GM18861 (cell line): ENCODE measurements around the gene ST7.
"Not testable (repeated sequence)": the region's sequence is repeated elsewhere in the genome, so short reads cannot be mapped to it uniquely, and the experiment has no call there.

Experiments
- ATAC-seq: cut with Tn5 transposase; IDR thresholded peaks from one replicate; pipeline ENCODE4 v1.9.1; 2021; ENCODE audit not compliant: unreplicated experiment

Gene ST7

DNA sequence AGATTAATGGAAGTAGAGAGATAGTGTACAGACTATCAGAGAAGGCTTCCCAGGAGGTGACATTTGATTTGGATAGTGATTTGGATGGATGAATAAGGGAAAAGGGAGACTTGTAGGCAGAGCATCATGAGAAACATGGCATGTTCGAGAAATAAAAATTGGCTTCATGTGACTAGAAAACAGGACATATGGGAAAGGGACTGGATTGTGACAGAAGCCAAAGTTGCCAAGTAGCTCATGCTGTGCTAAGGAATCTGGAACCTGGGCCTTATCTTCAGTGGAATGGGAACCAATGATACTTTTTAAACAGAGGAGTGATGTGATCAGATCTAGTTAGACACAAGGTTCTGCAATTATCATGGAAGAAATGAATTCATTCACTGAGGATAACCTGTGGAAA lies 168.7 kb downstream of the ST7 start:
- ATAC-seq: not testable (repeated sequence)

DNA sequence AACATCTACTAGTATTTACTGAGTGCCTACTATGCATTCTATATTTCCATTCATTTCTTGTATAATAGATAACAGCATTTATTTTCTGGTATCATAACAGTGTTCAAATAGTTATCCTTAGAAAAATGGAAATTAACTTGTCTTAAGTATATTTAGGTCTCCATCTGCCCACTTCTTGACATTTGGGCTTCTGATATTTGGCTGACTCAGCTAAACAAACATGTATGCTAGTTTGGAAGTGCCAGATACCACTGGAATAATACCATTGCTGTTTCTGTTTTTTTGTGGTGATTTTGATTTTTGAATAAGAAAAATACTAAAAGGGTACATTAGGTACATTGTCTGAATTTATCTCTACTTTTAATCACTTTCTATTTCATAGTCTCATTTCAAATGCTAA lies 169.2 kb downstream of the ST7 start:
- no peak for ATAC-seq

DNA sequence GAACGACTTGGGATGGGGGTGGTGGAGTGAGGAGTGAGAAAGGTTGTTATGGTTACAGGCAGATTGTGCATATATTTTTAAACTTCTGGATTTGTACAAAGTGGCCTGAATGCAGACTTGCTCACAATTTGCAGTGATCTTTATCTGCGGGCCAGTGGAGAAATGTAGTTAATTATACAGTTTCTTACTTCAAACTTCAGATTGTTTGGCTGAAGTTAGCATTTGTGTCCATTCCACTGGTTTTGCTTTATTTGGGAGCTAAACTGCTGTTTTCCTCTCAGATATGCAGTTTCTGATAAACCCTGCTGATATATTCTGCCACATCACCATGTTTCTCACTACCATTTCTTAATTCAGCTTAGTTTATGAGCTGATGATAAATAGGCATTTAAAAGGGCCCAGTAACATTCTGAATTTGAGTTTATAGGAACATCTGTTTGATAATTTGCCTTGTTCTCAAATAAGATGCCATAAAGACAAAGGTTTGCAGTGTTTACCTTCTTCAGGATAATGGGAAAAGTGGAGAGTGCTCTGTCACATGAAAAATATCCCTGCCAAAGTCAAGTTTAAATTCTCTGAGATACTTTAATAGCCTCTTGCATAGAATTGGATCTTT lies 170.1 kb downstream of the ST7 start:
- no peak for ATAC-seq

DNA sequence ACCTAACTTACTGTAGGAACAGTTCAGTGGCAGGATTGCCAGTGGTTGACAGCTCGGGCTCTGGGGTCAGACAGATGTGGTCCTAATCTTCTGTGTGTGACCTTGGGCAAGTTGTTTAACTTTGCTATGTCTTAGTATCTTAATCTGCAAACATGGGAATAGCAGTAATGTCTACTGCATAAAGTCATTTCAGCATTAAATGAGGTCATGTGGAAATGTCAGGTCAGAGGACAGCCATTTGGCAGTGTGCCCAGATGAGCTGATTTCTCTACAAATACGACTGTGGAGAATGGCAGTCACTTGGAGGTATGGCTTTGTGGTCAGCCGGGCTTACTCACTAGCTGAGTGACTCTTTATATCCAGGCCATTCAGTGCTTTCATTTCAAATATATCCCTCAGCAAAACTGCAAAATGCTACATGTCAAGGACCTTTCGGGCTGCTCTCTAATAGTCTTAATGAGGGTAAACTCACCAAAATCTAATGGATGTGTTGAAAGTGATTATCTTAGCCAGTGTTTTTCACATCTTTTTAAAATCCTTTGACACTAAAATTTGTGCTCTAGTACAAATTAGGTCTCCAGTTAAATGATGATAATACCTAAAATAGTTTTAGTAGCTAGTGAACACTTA lies 171.4 kb downstream of the ST7 start:
- peak; percentile 77 for ATAC-seq

DNA sequence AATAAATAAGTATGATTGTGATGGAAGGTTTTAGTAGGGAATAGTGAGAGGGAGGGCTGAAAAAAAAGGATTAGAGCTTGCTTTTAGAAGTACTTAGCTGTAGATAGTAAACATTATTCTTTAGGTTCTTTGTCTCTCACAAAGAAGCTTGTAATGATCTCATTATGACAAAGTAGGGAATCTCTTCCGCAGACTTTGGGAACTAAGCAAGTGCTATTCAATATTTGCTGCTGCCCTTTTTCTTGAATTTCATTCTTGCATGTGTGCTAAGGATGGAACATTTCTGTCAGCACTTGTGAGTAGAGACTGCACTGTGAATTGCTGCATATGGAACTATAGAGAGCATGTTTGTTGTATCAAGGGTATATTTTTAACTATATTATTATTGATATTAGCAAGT lies 173.4 kb downstream of the ST7 start:
- ATAC-seq: no peak

DNA sequence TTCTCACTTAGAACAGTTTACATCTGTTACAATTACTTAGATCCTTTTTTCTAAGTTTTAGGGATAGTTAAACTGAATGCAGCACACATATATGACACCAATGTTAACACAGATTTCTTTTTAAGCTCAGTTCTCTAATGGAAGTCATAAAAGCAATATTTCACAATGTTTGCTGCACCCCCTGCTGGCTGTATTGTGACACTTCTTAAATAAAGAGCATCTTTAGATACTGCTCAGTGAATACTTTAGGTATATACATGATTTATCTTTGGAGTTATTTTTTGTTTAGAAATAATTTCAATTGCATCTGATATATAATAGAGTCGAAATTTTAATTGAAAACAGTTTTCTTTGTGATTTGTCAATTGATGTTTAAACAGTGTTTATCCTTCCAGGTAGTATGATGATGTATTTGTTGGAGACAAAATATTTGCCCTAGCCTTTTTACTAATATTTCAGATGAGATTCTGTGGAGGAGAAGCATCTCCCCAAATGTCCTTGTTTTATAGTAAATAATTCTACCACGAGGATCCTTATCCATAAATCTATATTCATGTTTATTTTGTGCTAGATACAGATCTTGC lies 174.4 kb downstream of the ST7 start:
- ATAC-seq: peak; percentile 55

DNA sequence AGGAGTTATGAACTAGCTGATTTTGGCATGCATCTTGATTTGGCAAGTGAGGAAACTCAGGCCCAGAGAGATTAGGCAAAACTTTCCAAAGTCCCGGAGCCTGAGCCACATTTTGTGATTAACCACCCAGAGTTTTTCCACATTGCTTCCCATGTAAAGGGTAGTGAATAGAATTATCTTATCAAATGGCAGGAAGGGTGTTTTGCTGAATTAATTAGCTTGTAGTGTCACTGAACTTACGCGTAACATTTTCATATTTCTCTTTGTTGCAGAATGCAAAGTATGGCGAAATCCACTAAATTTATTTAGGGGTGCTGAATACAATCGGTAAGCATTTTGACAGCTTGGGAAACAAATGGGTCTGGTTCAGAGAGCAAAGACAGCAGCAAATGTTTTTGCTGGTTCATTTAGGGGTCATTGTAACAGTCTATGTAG lies 176.2 kb downstream of the ST7 start:
- ATAC-seq: no peak

DNA sequence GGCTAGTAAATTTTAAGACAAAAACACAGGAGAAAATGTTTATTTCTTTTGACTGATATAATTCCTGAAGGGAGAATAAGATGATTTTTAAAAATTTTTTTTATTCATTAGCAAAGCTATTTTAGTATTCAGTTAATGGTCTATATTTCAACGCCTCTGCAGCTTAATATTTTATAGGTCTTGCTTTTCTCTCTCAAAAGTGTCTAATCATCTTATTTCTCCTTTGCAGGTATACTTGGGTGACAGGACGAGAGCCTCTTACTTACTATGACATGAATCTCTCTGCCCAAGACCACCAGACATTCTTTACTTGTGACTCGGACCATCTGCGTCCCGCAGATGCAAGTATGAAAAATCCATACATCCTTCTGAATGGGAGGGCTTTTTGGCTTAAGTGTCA lies 177.0 kb downstream of the ST7 start:
- no peak for ATAC-seq

DNA sequence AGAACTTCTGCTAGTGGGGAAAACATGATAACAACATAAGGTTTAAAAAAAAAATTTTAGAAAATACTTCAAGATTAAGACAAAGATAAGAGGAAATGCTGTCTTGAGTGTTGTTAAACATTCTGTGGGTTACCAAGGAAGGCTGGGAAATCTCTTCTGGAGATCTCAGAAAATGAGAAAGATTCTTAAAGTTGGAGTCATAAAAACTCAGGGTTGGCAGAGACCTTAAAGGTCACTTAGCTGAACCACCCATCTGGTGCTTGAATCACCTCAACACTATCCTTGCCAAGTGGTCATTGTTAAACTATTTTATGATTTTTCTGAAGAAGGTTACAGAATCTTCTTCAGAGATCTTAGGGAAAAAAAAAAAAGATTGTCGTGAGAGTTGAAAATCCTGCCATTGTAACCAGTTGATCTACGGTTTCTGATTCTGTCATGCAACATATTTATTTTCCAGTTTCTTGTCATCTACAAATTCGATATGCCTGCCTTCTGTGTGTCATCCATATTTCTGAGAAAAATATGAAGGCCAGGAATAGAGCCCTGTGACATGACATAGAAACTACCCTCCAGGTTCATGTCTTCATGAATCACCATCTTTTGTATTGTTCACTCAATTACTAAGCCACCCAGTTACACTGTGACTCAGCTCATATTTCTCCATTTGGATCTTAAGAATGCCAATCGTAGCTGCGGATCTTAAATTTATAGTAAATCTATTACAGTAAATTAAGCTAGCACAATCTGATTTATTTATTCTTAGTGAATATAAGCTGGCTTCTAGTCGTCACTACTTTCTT lies 179.2 kb downstream of the ST7 start:
- no peak for ATAC-seq

DNA sequence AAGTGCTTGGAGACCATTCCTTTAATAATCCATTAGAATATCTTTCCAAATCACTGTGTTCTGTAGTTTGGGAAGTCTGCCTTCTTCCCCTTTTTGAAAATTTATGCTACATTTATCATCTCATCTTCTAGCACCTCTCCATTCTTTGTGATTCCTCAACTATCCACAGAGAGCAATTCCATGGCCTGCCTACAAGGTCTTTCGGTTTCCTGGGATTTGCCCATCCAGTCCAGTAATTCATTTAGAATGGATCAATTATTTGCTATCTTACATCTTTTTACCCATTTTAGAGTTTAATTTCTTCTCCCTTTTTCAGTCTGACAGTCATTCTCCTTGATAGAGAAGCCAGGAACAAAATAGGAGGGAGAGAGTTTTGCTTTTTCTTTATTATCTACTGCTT lies 179.8 kb downstream of the ST7 start:
- ATAC-seq: no peak

DNA sequence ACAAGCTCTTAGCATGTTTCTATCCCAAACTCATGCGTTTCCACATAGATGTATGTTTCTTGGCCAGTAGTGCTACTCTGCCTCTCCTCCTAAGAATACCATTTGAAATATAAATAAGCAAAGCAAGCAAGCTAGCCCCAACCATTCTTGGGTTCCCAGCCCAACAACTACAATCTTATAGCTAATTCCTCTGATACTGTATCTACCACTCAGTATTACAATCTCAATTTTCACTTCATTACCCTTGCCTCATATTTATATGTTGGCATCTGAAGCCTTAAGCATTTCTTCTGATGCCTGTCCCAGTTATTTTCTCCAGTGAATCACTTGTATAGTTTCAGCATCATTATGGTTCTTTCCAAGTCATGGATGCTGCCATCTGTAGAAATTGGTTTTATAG lies 181.1 kb downstream of the ST7 start:
- no peak for ATAC-seq

DNA sequence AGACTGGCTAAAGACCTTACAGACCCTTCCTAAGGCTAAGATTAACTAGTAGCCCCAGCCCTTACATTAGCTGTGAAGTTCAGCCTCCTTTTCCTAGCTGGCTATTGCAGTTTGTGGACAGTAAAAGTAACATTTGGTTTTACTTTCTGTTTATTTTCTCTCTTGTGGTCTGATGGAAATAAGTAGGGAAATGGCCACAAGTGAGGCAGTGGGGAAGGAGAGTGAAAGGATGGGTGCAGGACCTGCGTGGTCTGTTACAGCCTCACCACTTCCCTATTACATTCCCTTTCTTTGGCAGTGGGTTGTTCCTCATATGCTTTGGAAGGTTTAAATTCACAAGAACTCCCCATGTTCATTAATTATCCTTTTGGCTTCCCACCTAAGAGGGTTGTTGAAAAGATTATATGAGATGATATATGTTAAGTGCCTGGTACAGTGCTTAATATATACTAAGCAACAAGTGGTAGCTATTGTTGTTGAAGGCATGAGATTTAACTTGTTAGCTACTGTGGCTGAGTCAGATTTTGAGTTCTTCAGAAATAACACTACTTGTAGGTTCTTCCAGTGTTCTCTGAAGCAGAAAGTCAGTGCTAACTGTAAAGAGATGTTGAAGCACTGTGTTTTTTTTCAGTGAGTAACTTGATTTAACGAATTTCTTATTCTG lies 181.7 kb downstream of the ST7 start:
- ATAC-seq: no peak

DNA sequence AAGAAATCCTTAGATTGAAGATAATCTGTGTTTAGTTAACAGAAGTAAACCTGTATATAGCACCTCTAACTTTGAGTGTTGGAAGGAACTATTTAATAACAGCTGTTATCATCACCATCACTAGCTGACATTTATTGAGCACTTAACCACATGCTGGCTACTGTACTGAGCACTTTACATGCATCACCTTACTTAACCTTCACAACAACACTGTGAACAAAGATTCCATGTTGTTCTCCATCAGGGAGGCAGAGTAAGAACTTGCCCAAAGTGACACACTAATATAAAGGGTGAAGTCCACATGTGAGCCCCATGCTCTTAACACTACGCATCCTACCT lies 182.2 kb downstream of the ST7 start:
- no peak for ATAC-seq

DNA sequence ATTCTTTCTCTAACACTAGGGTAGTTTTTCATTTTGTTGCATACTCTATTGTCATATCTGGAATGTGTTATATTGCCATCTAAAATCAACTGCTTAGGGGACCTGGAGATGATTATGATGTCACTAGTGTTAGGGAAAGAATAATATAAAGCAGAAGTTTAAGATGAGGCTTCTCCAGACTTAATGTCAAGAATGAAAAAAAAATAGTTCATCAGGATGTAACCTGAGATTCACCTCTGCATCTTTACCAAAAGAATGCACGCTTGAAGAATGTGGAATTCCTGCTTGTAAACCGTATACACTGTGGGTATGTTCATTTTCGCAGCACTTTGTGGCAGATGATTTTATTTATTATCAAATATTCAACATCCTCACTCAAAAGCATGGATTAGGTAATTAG lies 184.6 kb downstream of the ST7 start:
- no peak for ATAC-seq

DNA sequence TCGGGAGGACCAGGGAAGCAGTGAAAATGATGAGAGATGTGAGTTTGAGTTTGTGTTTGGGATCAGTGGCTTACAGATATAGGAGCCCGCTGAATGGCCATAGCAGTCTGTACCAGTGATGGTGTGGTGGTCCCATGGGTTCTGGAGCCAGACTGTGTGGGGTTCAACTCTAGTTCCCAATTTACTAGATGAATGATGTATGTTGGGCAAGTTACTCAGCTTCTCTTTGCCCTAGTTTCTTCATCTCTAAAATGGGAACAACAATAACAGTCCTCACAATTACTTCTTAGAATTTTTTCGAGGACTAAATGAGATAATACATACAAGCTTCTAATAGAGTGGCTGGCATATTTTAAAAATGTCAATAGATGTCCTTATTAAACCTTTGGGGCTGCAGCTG lies 185.2 kb downstream of the ST7 start:
- ATAC-seq: no peak

DNA sequence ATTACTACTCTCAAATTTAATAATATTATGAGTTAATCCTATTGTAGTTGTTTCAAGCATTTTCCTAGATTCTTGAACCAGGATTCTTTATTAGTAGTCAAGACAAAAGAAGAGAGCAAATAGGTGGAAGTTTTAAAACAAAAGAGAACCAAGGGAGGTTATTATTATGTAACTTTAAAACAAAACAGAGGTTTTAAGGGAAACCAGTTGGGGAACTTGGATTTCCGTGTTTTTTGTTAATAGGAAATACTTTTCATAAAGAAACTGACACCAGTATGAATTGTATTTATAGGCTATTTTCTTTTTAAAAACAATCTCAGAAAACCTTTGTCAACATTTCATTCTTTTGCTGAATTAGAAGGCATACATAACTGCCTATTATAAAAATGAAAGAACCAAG lies 185.7 kb downstream of the ST7 start:
- ATAC-seq: no peak

DNA sequence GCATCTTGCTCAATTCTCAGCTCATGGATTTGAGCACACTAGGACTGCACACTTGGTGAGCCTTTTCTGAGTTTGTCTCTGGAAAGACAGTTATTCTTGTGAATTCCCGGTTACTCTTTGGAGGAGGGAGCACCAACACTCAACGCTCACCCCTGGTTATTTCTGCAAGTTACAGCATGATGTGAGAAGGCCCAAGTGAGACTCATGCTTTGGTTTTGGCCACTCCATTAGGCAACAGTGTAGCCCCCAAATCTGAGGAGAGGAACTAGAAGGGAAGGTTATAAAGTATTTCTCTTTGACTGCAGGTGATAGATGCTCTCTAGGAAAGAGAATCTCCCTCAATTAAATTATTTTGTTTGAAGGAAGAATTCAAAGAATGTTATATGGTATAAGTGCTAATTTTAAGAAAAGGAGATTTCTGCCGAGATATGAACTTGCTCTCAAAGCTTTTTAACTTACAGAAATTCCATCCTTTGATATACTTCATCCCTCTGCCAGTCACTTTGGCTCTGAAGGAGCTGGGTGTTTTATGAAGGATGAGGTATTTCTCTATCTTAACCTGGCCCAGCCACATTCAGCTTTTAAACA lies 186.2 kb downstream of the ST7 start:
- no peak for ATAC-seq

DNA sequence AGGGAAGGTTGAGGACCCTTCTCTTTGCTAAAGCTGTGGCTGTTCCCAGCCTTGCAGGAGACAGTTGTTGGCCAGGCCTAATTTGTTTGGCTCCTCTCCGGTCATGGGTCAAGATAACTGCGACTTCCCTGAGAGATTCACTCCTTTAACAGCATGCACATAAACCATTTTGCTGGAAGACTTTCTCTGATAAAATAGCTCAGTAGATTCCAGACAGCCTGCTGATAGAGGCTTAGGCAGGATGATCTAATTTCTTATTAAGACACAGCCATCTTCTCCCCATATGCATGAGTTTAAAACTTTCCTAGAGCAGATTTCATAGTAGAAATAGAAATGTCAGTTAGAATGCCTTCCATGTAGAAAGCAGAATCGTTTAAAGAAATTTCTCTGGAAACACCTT lies 187.6 kb downstream of the ST7 start:
- no peak for ATAC-seq

DNA sequence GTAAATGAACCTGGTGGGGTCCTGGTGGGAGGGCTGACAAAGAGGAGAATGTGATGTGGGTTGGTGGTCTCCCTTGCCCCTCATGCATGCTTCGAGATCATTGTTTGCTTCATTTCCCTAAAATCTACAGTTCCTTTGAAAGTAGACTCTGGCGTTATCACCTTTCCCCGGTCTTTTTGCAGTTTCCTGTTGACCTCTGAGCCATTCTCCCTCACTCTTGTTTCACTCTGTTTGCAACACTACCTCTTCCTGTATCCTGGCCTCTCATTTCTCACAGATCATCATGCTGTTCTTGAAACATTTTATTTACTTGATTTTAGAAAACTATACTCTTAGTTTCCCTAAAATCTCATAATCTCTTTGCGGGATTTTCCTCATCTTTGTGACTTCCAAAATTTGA lies 189.8 kb downstream of the ST7 start:
- ATAC-seq: no peak

DNA sequence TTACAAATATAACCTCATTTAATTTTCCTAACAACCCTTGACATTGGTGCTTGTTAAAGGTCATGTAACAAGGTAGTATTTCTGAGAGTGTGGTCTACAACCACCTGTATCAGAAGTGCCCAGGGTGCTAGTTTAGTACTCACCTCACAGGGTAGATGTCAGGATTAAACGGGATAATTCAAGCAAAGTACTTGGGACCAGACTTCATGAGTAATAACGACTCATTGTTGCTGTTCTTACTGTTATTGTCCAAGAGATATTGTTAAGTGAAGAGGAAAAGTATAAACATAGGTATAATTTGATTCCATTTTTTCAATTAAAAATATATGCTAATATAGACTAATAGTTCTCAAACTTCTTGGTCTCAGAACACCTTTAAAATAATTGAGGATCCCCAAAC lies 190.3 kb downstream of the ST7 start:
- ATAC-seq: no peak

DNA sequence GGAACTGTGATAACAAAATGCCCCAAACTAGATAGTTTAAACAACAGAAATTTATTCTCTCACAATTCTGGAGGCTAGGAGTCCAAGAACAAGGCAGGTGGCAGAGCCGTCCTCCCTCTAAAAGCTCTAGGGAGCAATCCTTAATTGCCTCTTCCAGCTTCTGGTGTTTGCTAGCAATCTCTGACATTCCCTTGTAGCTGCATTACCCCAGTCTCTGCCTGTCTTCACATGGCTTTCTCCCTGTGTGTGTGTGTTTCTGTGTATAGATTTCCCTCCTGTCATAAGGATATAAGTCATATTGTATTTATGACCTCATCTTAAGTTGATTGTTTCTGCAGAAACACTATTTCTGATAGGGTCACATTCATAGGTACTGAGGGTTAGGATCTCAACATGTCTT lies 192.0 kb downstream of the ST7 start:
- no peak for ATAC-seq
